Endodermal cell (in vitro differentiated cells): ENCODE data around the gene SH3BP1. TPM values are rescaled to one million over a fixed set of nuclear protein-coding genes. Genes with fewer than 3 reads are reported as not detected.
A peak's percentile ranks its signal among the peaks of the same experiment; 100 is the strongest.

Experiments used
- DNase-seq: peaks from one replicate; pipeline ENCODE4 v3.0.0-alpha.2; 2017
- H3K27ac ChIP-seq: 2 replicates; pipeline ENCODE4 v1.5.1; 2013; ENCODE audit warnings: mild to moderate bottlenecking, low read depth, low read length, moderate library complexity
- H3K27me3 ChIP-seq: 2 replicates; pipeline ENCODE4 v1.6.1; 2013; ENCODE audit warnings: mild to moderate bottlenecking, low read length, moderate library complexity; ENCODE audit not compliant: insufficient read depth, control insufficient read depth, poor library complexity, severe bottlenecking
- H3K36me3 ChIP-seq: 2 replicates; pipeline ENCODE4 v1.7.0; 2013; ENCODE audit warnings: mild to moderate bottlenecking, low read length, moderate library complexity; ENCODE audit not compliant: control insufficient read depth, insufficient read depth
- H3K4me1 ChIP-seq: one replicate; pipeline ENCODE4 v1.7.0; 2013; ENCODE audit warnings: low read length; ENCODE audit not compliant: control insufficient read depth, insufficient read depth
- H3K4me3 ChIP-seq: 2 replicates; pipeline ENCODE4 v1.5.1; 2013; ENCODE audit warnings: mild to moderate bottlenecking, low read length, moderate library complexity
- H3K9ac ChIP-seq: 2 replicates; pipeline ENCODE4 v1.6.1; 2013; ENCODE audit warnings: mild to moderate bottlenecking, low read length, moderate library complexity; ENCODE audit not compliant: poor library complexity, severe bottlenecking; ENCODE audit errors: extremely low read depth
- H3K9me3 ChIP-seq: 2 replicates; pipeline ENCODE4 v1.6.1; 2013; ENCODE audit warnings: mild to moderate bottlenecking, low read length, moderate library complexity; ENCODE audit not compliant: control insufficient read depth
- H3K27ac Mint-ChIP-seq: 2 replicates; pipeline ENCODE4 v1.8.0; 2020; ENCODE audit warnings: mixed read lengths
- H3K27me3 Mint-ChIP-seq: 2 replicates; pipeline ENCODE4 v1.8.0; 2021; ENCODE audit warnings: mild to moderate bottlenecking, mixed read lengths; ENCODE audit not compliant: insufficient read depth
- H3K36me3 Mint-ChIP-seq: 2 replicates; pipeline ENCODE4 v1.8.0; 2020; ENCODE audit warnings: low read depth, mixed read lengths
- H3K4me1 Mint-ChIP-seq: 2 replicates; pipeline ENCODE4 v1.8.0; 2020; ENCODE audit warnings: mixed read lengths
- H3K4me3 Mint-ChIP-seq: 2 replicates; pipeline ENCODE4 v1.8.0; 2020; ENCODE audit warnings: mild to moderate bottlenecking, moderate library complexity, mixed read lengths
- H3K9me3 Mint-ChIP-seq: 2 replicates; pipeline ENCODE4 v1.8.0; 2020; ENCODE audit warnings: mild to moderate bottlenecking, mixed read lengths
- CTCF ChIP-seq: fragments of 200-600 bp; sonication (generic); conservative IDR thresholded peaks from 2 replicates; pipeline ENCODE4 v1.5.0; 2021; ENCODE audit warnings: antibody characterized with exemption, mild to moderate bottlenecking
- WGBS, 2 experiments: methylation state at CpG; one replicate each; pipeline versions ENCODE4 v1.1.5 to v1.1.7; 2013; ENCODE audit warnings: missing lambda C conversion rate in 2 of 2, mixed read lengths in 1 of 2; ENCODE audit not compliant: insufficient coverage in 1 of 2, insufficient read length in 1 of 2; 5-methylcytosine and 5-hydroxymethylcytosine counted together
- total RNA-seq, 2 donors: library from RNA; stranded (reverse); fragmentation: NEBNext Ultra II Directional in 1 of 2; extraction: Animal tissue kit (Norgen Biotek cat#: 25700) in 1 of 2; gene quantifications; 2 replicates in 1 of 2; 3 replicates in 1 of 2; pipeline ENCODE4 v1.2.1, GENCODE V29; 2021

SH3BP1 gene
- total RNA-seq, 2 donors from 2014 or later, result 37.7 to 38.6 TPM

DNA sequence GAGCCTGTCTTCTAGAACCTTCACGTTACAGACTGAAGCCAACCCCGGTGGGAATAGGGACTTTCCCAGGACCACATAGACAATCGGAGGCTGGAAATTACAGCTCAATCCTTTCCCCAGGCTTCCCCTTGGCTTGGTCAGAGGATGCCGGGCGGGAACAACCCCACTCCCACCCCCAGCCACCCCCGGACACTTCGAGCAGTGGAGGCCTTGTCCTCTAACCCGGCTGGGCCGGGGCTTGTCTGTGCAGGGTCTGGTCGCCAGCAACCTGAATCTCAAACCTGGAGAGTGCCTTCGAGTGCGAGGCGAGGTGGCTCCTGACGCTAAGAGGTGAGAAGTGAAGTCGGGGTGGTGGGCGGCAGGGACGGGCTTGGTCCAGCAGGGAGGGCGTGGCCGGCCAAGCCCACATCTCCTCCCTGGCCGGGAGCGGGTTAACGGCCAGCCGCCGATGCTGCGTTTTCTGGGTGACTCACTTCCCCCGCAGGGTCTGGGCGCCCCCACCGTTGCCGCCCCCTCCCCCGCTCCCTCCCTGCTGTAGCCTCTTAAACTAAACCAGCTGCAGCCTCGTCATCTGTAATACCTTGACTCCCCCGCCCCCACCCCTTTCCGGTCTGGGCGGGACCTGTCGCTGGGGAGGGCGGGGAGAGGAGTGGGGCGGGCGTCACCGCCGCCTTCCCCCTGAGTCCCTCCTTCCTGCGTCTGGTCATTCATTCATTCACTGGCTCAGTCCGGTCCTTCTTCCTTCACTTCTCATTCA, 37.4 kb downstream of the SH3BP1 start:
- no peaks in the 10 kb centered on the region for H3K9me3 Mint-ChIP-seq
- H3K36me3 Mint-ChIP-seq, result no peaks in the 10 kb centered on the region
- 5 to 13% methylated on average over 8 to 42 of the region's 42 CpGs for WGBS, 2 experiments
- H3K27ac Mint-ChIP-seq, result peak overlapping the region; percentile 61
- H3K27me3 Mint-ChIP-seq, result no peaks in the 10 kb centered on the region
- DNase-seq, result peak; percentile 97
- peaks cover 4% of the 10 kb centered on the region for H3K4me1 ChIP-seq
- peak overlapping the region; percentile 73 for H3K4me3 ChIP-seq
- H3K9me3 ChIP-seq, result no peaks in the 10 kb centered on the region
- peak overlapping the region; percentile 24 for H3K9ac ChIP-seq
- H3K4me3 Mint-ChIP-seq, result peak overlapping the region; percentile 51
- H3K36me3 ChIP-seq, result no peaks in the 10 kb centered on the region
- TF ChIP-seq CTCF, result no peak
- peak overlapping the region; percentile 51 for H3K27ac ChIP-seq
- peaks cover 5% of the 10 kb centered on the region for H3K4me1 Mint-ChIP-seq
- no peaks in the 10 kb centered on the region for H3K27me3 ChIP-seq

DNA sequence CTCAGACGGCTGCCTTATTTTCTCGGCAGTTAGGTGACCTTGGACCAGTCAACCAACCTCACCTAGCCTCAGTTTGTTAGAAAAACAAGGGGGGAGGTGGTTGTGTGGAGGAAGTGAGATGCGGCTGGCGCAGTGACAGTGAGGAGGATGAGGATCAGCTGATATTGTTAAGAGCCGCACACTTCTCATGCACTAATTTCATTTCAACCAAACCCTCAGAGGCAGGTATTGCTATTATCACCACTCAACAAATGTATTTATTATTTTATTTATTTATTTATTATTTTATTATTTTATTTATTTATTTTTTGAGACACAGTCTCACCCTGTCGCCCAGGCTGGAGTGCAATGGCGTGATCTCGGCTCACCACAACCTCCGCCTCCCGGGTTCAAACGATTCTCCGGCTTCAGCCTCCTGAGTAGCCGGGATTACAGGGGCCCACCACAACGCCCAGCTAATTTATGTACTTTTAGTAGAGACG, 38.1 kb downstream of the SH3BP1 start:
- Histone ChIP-seq H3K4me3 (peak overlapping the region; percentile 73), H3K36me3 (no peaks in the 10 kb centered on the region), H3K9me3 (no peaks in the 10 kb centered on the region), H3K27me3 (no peaks in the 10 kb centered on the region), H3K27ac (no peak overlapping the region), H3K4me1 (peaks cover 4% of the 10 kb centered on the region), H3K9ac (no peak overlapping the region)
- no peak for TF ChIP-seq CTCF
- Mint-ChIP-seq H3K27ac (no peak overlapping the region), H3K4me1 (peaks cover 5% of the 10 kb centered on the region), H3K4me3 (peak overlapping the region; percentile 51), H3K27me3 (no peaks in the 10 kb centered on the region), H3K9me3 (no peaks in the 10 kb centered on the region), H3K36me3 (no peaks in the 10 kb centered on the region)
- no peak for DNase-seq
- WGBS, 2 experiments, result 78 to 91% methylated on average over 10 to 12 of the region's 15 CpGs

DNA sequence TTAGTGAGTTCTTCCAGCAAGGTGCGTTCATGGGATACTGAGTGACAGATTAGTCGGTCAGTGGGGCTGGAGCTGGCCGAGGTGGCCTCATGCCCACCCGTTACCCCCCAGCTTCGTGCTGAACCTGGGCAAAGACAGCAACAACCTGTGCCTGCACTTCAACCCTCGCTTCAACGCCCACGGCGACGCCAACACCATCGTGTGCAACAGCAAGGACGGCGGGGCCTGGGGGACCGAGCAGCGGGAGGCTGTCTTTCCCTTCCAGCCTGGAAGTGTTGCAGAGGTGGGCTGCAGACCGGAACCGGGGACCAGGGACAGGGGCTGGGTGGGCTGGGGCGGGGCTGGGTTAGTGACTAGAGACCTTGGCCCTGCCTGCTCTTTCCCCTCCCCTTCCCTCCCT, 38.9 kb downstream of the SH3BP1 start:
- DNase-seq, result no peak
- Mint-ChIP-seq H3K4me3 (no peak overlapping the region), H3K27ac (no peak overlapping the region), H3K27me3 (no peaks in the 10 kb centered on the region), H3K9me3 (no peaks in the 10 kb centered on the region), H3K36me3 (no peaks in the 10 kb centered on the region), H3K4me1 (peaks cover 5% of the 10 kb centered on the region)
- Histone ChIP-seq H3K9me3 (no peaks in the 10 kb centered on the region), H3K36me3 (no peaks in the 10 kb centered on the region), H3K4me1 (peaks cover 4% of the 10 kb centered on the region), H3K27ac (no peak overlapping the region), H3K4me3 (no peak overlapping the region), H3K27me3 (no peaks in the 10 kb centered on the region), H3K9ac (no peak overlapping the region)
- 84 to 88% methylated on average over 10 to 18 of the region's 18 CpGs for WGBS, 2 experiments
- no peak for TF ChIP-seq CTCF
